SK-N-SH (cell line): ENCODE data around the gene KCNIP4. TPM values are rescaled to one million over a fixed set of nuclear protein-coding genes. Genes with fewer than 3 reads are reported as not detected.

ENCODE experiments used
- CTCF ChIA-PET: fragments of 300-600, 350-600 bp; formaldehyde crosslinking; extraction: SDS; loops from one replicate; lab custom pipeline; 2021; lab: Yijun Ruan, JAX
- POLR2A ChIA-PET: fragments of 350-600 bp; sonication (Branson Sonifier 250); formaldehyde crosslinking; extraction: SDS; loops from one replicate; lab custom pipeline; 2020; ENCODE audit warnings: antibody characterized with exemption, inconsistent platforms; lab: Yijun Ruan, JAX
- DNase-seq: peaks from one replicate; pipeline ENCODE4 v3.0.0; 2012
- H2AFZ ChIP-seq: fragments of 200-600 bp; sonication (generic); 2 replicates; pipeline ENCODE4 v1.8.1; 2016; ENCODE audit warnings: antibody characterized with exemption, mild to moderate bottlenecking, low read depth
- H3F3A ChIP-seq: fragments of 200-600 bp; sonication (generic); replicated peaks from 2 replicates; pipeline ENCODE3; 2016; ENCODE audit warnings: antibody characterized with exemption, mild to moderate bottlenecking; ENCODE audit not compliant: insufficient read depth
- H3K27ac ChIP-seq, 2 experiments: fragments of 200-500 bp in 1 of 2; fragments of 200-600 bp in 1 of 2; sonication (Bioruptor generic) in 1 of 2; sonication (generic), shearing (Covaris generic) in 1 of 2; 2 replicates each; pipeline versions ENCODE4 v1.5.1 to v1.6.1; 2014 to 2016; ENCODE audit warnings: low read depth in 2 of 2, inconsistent platforms in 1 of 2, low read length in 1 of 2, mild to moderate bottlenecking in 1 of 2, mixed read lengths in 1 of 2
- H3K27me3 ChIP-seq: fragments of 200-600 bp; sonication (generic), shearing (Covaris generic); 2 replicates; pipeline ENCODE4 v1.6.1; 2016; ENCODE audit warnings: mixed run types; ENCODE audit not compliant: insufficient read depth
- H3K36me3 ChIP-seq, 2 experiments: fragments of 200-500 bp in 1 of 2; fragments of 200-600 bp in 1 of 2; sonication (Bioruptor generic) in 1 of 2; sonication (generic) in 1 of 2; replicated peaks in 1 of 2; 2 replicates each; pipeline versions ENCODE3 to v1.5.1; 2014 to 2016; ENCODE audit warnings: low read length in 1 of 2, mild to moderate bottlenecking in 1 of 2; ENCODE audit not compliant: insufficient read depth in 2 of 2, control insufficient read depth in 1 of 2
- H3K4me1 ChIP-seq, 2 experiments: fragments of 200-500 bp in 1 of 2; fragments of 200-600 bp in 1 of 2; sonication (Bioruptor generic) in 1 of 2; sonication (generic), shearing (Covaris generic) in 1 of 2; 2 replicates each; pipeline versions ENCODE4 v1.5.1 to v1.6.1; 2014 to 2016; ENCODE audit warnings: low read depth in 1 of 2, low read length in 1 of 2, mixed run types in 1 of 2; ENCODE audit not compliant: insufficient read depth in 2 of 2, control insufficient read depth in 1 of 2
- H3K4me2 ChIP-seq: fragments of 200-600 bp; sonication (generic), shearing (Covaris generic); 2 replicates; pipeline ENCODE4 v1.6.1; 2017; ENCODE audit warnings: mixed run types
- H3K4me3 ChIP-seq, 2 experiments: fragments of 200-500 bp in 1 of 2; fragments of 200-600 bp in 1 of 2; sonication (Bioruptor generic) in 1 of 2; sonication (generic), shearing (Covaris generic) in 1 of 2; 2 replicates each; pipeline versions ENCODE4 v1.5.1 to v1.8.1; 2014 to 2016; ENCODE audit warnings: low read depth in 2 of 2, inconsistent platforms in 1 of 2, low read length in 1 of 2, mild to moderate bottlenecking in 1 of 2, mixed read lengths in 1 of 2, moderate library complexity in 1 of 2
- H3K79me2 ChIP-seq: fragments of 200-600 bp; sonication (generic); 2 replicates; pipeline ENCODE4 v1.8.1; 2017; ENCODE audit warnings: mild to moderate bottlenecking; ENCODE audit not compliant: insufficient read depth
- H3K9ac ChIP-seq: fragments of 200-600 bp; sonication (generic); 2 replicates; pipeline ENCODE4 v1.6.1; 2017; ENCODE audit warnings: mixed run types
- H3K9me2 ChIP-seq: fragments of 200-600 bp; sonication (generic); 2 replicates; pipeline ENCODE4 v1.6.1; 2017; ENCODE audit warnings: mixed run types
- H3K9me3 ChIP-seq: fragments of 200-600 bp; sonication (generic); 2 replicates; pipeline ENCODE4 v1.6.1; 2017; ENCODE audit warnings: mixed run types, mild to moderate bottlenecking, moderate library complexity
- H4K20me1 ChIP-seq: fragments of 200-600 bp; sonication (generic); 2 replicates; pipeline ENCODE4 v1.6.1; 2017; ENCODE audit warnings: mild to moderate bottlenecking, mixed run types; ENCODE audit not compliant: insufficient read depth
- CHD2 ChIP-seq: fragments of 150-350 bp; IDR thresholded peaks from 2 replicates; pipeline ENCODE4 v1.6.1; 2018; ENCODE audit warnings: low read length; ENCODE audit not compliant: partially characterized antibody
- CTCF ChIP-seq: fragments of 200-600 bp; sonication (generic); IDR thresholded peaks from 2 replicates; pipeline ENCODE4 v1.6.1; 2017; ENCODE audit warnings: antibody characterized with exemption, mild to moderate bottlenecking, moderate library complexity
- ELF1 ChIP-seq: IDR thresholded peaks from 2 replicates; pipeline ENCODE4 v1.4.0; 2012
- EZH2phosphoT487 ChIP-seq: fragments of 200-600 bp; sonication (generic); IDR thresholded peaks from 2 replicates; pipeline ENCODE4 v1.6.1; 2017; ENCODE audit warnings: low read depth, mixed run types, mild to moderate bottlenecking, antibody characterized with exemption, moderate library complexity, borderline replicate concordance
- FOSL2 ChIP-seq: IDR thresholded peaks from 2 replicates; pipeline ENCODE4 v1.4.0; 2012; ENCODE audit warnings: low read depth, mild to moderate bottlenecking, moderate library complexity, borderline replicate concordance
- GABPA ChIP-seq: IDR thresholded peaks from 2 replicates; pipeline ENCODE4 v1.4.0; 2012; ENCODE audit warnings: low read depth, mild to moderate bottlenecking
- GATA2 ChIP-seq: sonication (generic); formaldehyde crosslinking; IDR thresholded peaks from 2 replicates; pipeline ENCODE4 v1.5.0; 2020; ENCODE audit warnings: mild to moderate bottlenecking, missing genetic modification reagents
- MEF2A ChIP-seq: IDR thresholded peaks from 2 replicates; pipeline ENCODE4 v1.4.0; 2012; ENCODE audit warnings: low read depth, borderline replicate concordance
- NFIC ChIP-seq: IDR thresholded peaks from 2 replicates; pipeline ENCODE4 v1.4.0; 2012; ENCODE audit warnings: borderline replicate concordance
- NRF1 ChIP-seq: IDR thresholded peaks from 2 replicates; pipeline ENCODE4 v1.6.1; 2012; ENCODE audit warnings: low read depth, mild to moderate bottlenecking, low read length
- POLR2AphosphoS5 ChIP-seq: IDR thresholded peaks from 2 replicates; pipeline ENCODE4 v1.6.1; 2012; ENCODE audit warnings: low read depth, low read length
- RCOR1 ChIP-seq: fragments of 150-350 bp; IDR thresholded peaks from 2 replicates; pipeline ENCODE4 v1.6.1; 2017; ENCODE audit warnings: antibody characterized with exemption, low read length
- SIN3A ChIP-seq: IDR thresholded peaks from 2 replicates; pipeline ENCODE4 v1.6.1; 2012; ENCODE audit warnings: low read depth, mild to moderate bottlenecking, low read length, moderate library complexity, borderline replicate concordance
- SMC3 ChIP-seq: IDR thresholded peaks from 2 replicates; pipeline ENCODE4 v1.6.1; 2012; ENCODE audit warnings: low read depth, low read length, improper control_type of control experiment
- TAF1 ChIP-seq: IDR thresholded peaks from 2 replicates; pipeline ENCODE4 v1.6.1; 2012; ENCODE audit warnings: low read depth, mild to moderate bottlenecking, low read length, moderate library complexity, borderline replicate concordance
- TEAD4 ChIP-seq: IDR thresholded peaks from 2 replicates; pipeline ENCODE4 v1.4.0; 2012; ENCODE audit warnings: mild to moderate bottlenecking, borderline replicate concordance; ENCODE audit not compliant: insufficient read depth
- ZBTB33 ChIP-seq: IDR thresholded peaks from 2 replicates; pipeline ENCODE4 v1.4.0; 2012; ENCODE audit warnings: low read depth, borderline replicate concordance
- WGBS: methylation state at CpG from one replicate; pipeline ENCODE4 v1.1.6; 2017; ENCODE audit warnings: low lambda C conversion rate; 5-methylcytosine and 5-hydroxymethylcytosine counted together
- polyA plus RNA-seq, 3 experiments: library from polyadenylated mRNA; depleted of rRNA; stranded (reverse); fragments of >200 nt; gene quantifications; 2 replicates each; pipeline ENCODE4 v1.2.3, GENCODE V29; 2012
- TF ChIP-seq, protein P1 (sequence below): IDR thresholded peaks from 2 replicates; pipeline ENCODE4 v1.4.0; 2012; ENCODE audit warnings: low read depth, borderline replicate concordance
- TF ChIP-seq, protein P2 (sequence below): fragments of 150-350 bp; IDR thresholded peaks from 2 replicates; pipeline ENCODE4 v1.6.1; 2016; ENCODE audit warnings: mild to moderate bottlenecking, low read depth, low read length

The KCNIP4 gene
- polyA plus RNA-seq, 1 of the 3 experiments (the other 2 are of a cell fraction) = 0.18 TPM

GRCh38 chr4:21678711-21679110 is 269.9 kb downstream of the KCNIP4 start (continued):
- no peak for TF ChIP-seq ZBTB33
- no peak for TF ChIP-seq EZH2phosphoT487
- no peak for TF ChIP-seq GABPA
- no peak for TF ChIP-seq GATA2 (CRISPR knock-in tag)

DNA sequence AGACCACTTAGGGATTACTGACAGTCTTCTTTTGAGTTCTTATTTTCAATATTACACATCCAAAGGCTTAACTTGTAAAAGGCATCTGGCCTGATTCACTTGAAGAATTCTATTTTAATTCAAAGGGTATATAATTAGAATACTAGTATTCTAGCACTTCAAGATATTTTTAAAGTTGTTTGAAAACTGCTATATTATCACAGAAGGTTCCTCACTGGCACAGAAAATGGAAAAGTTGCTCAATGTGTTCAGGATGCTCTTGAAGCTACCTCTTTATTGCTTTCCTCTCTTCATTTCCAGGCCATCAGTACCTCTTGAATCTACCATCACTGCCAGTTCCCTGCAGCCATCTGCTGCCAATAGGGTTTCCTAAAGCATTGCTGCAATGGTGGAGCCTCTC is 271.4 kb downstream of the KCNIP4 start:
- Histone ChIP-seq H3K27ac (no peak overlapping the region), H3F3A (no peaks in the 10 kb centered on the region), H4K20me1 (no peaks in the 10 kb centered on the region), H2AFZ (no peak overlapping the region), H3K79me2 (no peaks in the 10 kb centered on the region), H3K4me1 (peaks cover 0 to 4% of the 10 kb centered on the region in 2 experiments; a peak in 1 of 4 replicates), H3K4me3 (no peak overlapping the region), H3K9ac (no peak overlapping the region), H3K9me3 (no peaks in the 10 kb centered on the region), H3K36me3 (no peaks in the 10 kb centered on the region), H3K4me2 (no peak overlapping the region), H3K27me3 (no peaks in the 10 kb centered on the region), H3K9me2 (no peaks in the 10 kb centered on the region)
- POLR2A ChIA-PET = no interaction called here
- DNase-seq = no peak
- CTCF ChIA-PET = no interaction called here
- no peak for TF ChIP-seq NFIC
- TF ChIP-seq CTCF = no peak
- no peak for TF ChIP-seq EZH2phosphoT487
- no peak for TF ChIP-seq NRF1
- TF ChIP-seq SMC3 = no peak
- TF ChIP-seq FOSL2 = no peak
- TF ChIP-seq RCOR1 = no peak
- no peak for TF ChIP-seq TAF1
- no peak for TF ChIP-seq CHD2
- TF ChIP-seq SIN3A = no peak

- DNase-seq = no peak
- Histone ChIP-seq H3K27me3 (no peaks in the 10 kb centered on the region), H3K36me3 (no peaks in the 10 kb centered on the region), H3K79me2 (no peaks in the 10 kb centered on the region), H3K4me1 (peaks cover 0 to 2% of the 10 kb centered on the region in 2 experiments; a peak in 1 of 4 replicates), H3F3A (no peaks in the 10 kb centered on the region), H3K9ac (no peak overlapping the region), H3K4me3 (no peak overlapping the region), H2AFZ (no peak overlapping the region), H3K27ac (no peak overlapping the region), H3K9me2 (no peaks in the 10 kb centered on the region), H4K20me1 (no peaks in the 10 kb centered on the region), H3K4me2 (no peak overlapping the region), H3K9me3 (no peaks in the 10 kb centered on the region)
- 23% methylated on average over 2 of the region's 2 CpGs for WGBS
- ChIA-PET POLR2A (no interaction called here), CTCF (no interaction called here)
- TF ChIP-seq ZBTB33 = no peak
- TF ChIP-seq NRF1 = no peak
- TF ChIP-seq, protein P1, sequence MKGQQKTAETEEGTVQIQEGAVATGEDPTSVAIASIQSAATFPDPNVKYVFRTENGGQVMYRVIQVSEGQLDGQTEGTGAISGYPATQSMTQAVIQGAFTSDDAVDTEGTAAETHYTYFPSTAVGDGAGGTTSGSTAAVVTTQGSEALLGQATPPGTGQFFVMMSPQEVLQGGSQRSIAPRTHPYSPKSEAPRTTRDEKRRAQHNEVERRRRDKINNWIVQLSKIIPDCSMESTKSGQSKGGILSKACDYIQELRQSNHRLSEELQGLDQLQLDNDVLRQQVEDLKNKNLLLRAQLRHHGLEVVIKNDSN = no peak
- TF ChIP-seq TEAD4 = no peak
- TF ChIP-seq CHD2 = no peak
- no peak for TF ChIP-seq SIN3A
- no peak for TF ChIP-seq POLR2AphosphoS5
- no peak for TF ChIP-seq MEF2A
- TF ChIP-seq, protein P2, sequence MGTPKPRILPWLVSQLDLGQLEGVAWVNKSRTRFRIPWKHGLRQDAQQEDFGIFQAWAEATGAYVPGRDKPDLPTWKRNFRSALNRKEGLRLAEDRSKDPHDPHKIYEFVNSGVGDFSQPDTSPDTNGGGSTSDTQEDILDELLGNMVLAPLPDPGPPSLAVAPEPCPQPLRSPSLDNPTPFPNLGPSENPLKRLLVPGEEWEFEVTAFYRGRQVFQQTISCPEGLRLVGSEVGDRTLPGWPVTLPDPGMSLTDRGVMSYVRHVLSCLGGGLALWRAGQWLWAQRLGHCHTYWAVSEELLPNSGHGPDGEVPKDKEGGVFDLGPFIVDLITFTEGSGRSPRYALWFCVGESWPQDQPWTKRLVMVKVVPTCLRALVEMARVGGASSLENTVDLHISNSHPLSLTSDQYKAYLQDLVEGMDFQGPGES = no peak
- TF ChIP-seq ELF1 = no peak
Observed at GRCh38 chr4:21664355-21664754, 284.2 kb downstream of the KCNIP4 start.
